Spleen (tissue), 7 donors: ENCODE measurements around the gene CD4.

Source experiments
- CTCF ChIP-seq, 11 experiments: fragments of 200-600 bp in 7 of 11; fragments of 450-650 bp in 4 of 11; sonication (generic) in 4 of 11; IDR thresholded peaks in 8 of 11; conservative IDR thresholded peaks in 3 of 11; 1 replicate in 7 of 11; 2 replicates in 4 of 11; pipeline versions ENCODE4 v1.4.0 to v1.8.0; 2016 to 2021; ENCODE audit warnings: antibody characterized with exemption in 11 of 11, inconsistent platforms in 4 of 11, mild to moderate bottlenecking in 1 of 11
- POLR2A ChIP-seq, 3 donors: fragments of 450-650 bp; IDR thresholded peaks; one replicate each; pipeline ENCODE4 v1.5.1; 2017; ENCODE audit warnings: antibody characterized with exemption in 3 of 3, mild to moderate bottlenecking in 1 of 3
- donor health status: DM: no; HTN: no; CAD: no; lungs with moderate emphysema.
- donor health status: DM: no; HTN: no; CAD: no.
- donor health status: DM: no; HTN: no; CAD: no.

- TF ChIP-seq CTCF (IDR thresholded peaks at IDR 0.05 in 8 of 11, conservative IDR thresholded peaks at IDR 0.05 in 3 of 11) = no peak
- no peak for TF ChIP-seq POLR2A (IDR thresholded peaks at IDR 0.05)
Observed at GRCh38 chr12:6849976-6850560, 60.7 kb downstream of the CD4 start.
